ENCODE results near the gene CUX1. TPM values are rescaled to one million over a fixed set of nuclear protein-coding genes. Genes with fewer than 3 reads are reported as not detected.

The CUX1 gene
- total RNA-seq, 1 experiment from 2014 or later: 53.5 TPM

- no peak overlapping the region for H3K4me3 Mint-ChIP-seq
- Histone ChIP-seq H4K91ac (ENCODE audit: insufficient read length, low read depth, low read length) (no peak overlapping the region), H2BK5ac (ENCODE audit: insufficient read length, low read length) (no peak overlapping the region), H4K5ac (ENCODE audit: insufficient read length, low read depth, low read length) (no peak overlapping the region), H3K18ac (ENCODE audit: insufficient read length, low read depth, low read length) (no peak overlapping the region), H3K79me2 (ENCODE audit: insufficient read depth, low read length) (no peaks in the 10 kb centered on the region), H3K56ac (ENCODE audit: insufficient read length, low read depth, low read length) (no peak overlapping the region), H3K23me2 (ENCODE audit: insufficient read length, low read depth, low read length, poor library complexity, severe bottlenecking) (peaks cover 3% of the 10 kb centered on the region), H2BK20ac (ENCODE audit: low read depth, low read length, poor library complexity, severe bottlenecking) (no peak overlapping the region), H2AK5ac (ENCODE audit: insufficient read length, low read length) (no peak overlapping the region), H3K27ac (ENCODE audit: insufficient read length, low read depth, low read length) (no peak overlapping the region), H4K8ac (replicated peaks; ENCODE audit: insufficient read length, low read depth, low read length) (no peak overlapping the region), H3K27me3 (ENCODE audit: insufficient read depth, low read length) (no peaks in the 10 kb centered on the region), H2BK15ac (ENCODE audit: low read depth, low read length) (no peak overlapping the region), H3T11ph (ENCODE audit: low read length) (no peak overlapping the region), H2AFZ (ENCODE audit: low read length) (no peak overlapping the region), H3K4me2 (ENCODE audit: insufficient read depth, insufficient read length, low read length) (no peak overlapping the region), H3K23ac (ENCODE audit: insufficient read length, low read depth, low read length) (no peak overlapping the region), H2BK120ac (ENCODE audit: low read depth, low read length, poor library complexity, severe bottlenecking) (no peak overlapping the region), H3K79me1 (ENCODE audit: insufficient read depth, low read depth, low read length, poor library complexity, severe bottlenecking) (no peaks in the 10 kb centered on the region), H3K14ac (ENCODE audit: insufficient read depth, low read length) (no peak overlapping the region), H3K9me3 (ENCODE audit: control insufficient read depth, low read depth, low read length) (no peaks in the 10 kb centered on the region), H3K4ac (ENCODE audit: low read depth, low read length) (no peak overlapping the region), H2BK12ac (ENCODE audit: insufficient read length, low read depth, low read length) (no peak overlapping the region), H3K9ac (ENCODE audit: extremely low read depth, insufficient read length, low read length) (no peak overlapping the region), H3K4me1 (ENCODE audit: insufficient read depth, low read length) (no peaks in the 10 kb centered on the region), H4K20me1 (ENCODE audit: control insufficient read depth, insufficient read depth, insufficient read length) (peaks cover 2% of the 10 kb centered on the region)
- no CpG with 5 or more reads among the region's 10 CpGs for WGBS (ENCODE audit: extremely low coverage, insufficient read length, low lambda C conversion rate)
- DNase-seq: no peak
- peaks cover 17% of the 10 kb centered on the region for H3K27me3 Mint-ChIP-seq (ENCODE audit: low read depth)
- H3K27ac Mint-ChIP-seq: no peak overlapping the region
- TF ChIP-seq CTCF (conservative IDR thresholded peaks at IDR 0.05): no peak
- H3K9me3 Mint-ChIP-seq: no peaks in the 10 kb centered on the region
- H3K4me1 Mint-ChIP-seq: peaks cover 22 to 41% of the 10 kb centered on the region in 2 experiments
- H3K36me3 Mint-ChIP-seq (ENCODE audit: insufficient read depth in 1 of 3, low read depth in 3 of 3): peaks cover 0 to 4% (median 0%) of the 10 kb centered on the region in 3 experiments; a peak in 2 of 7 replicates
These were observed 480.2 kb downstream of the CUX1 start for GRCh38 chr7:102297487-102298218.

Measured in H9 (cell line).